Naive thymus-derived CD4-positive, alpha-beta T cell (primary cell): ENCODE measurements around the gene OXCT2. TPM values are rescaled to one million over a fixed set of nuclear protein-coding genes. Genes with fewer than 3 reads are reported as not detected.

Source experiments
- ATAC-seq: fragments of 150-1000 bp; cut with Tn5 transposase; 2 replicates; pipeline ENCODE4 v1.10.0; 2021; ENCODE audit warnings: mild to moderate bottlenecking, moderate library complexity
- CTCF ChIA-PET: fragments of 350-600 bp; sonication (Branson Sonifier 250); formaldehyde crosslinking; loops from one replicate; lab custom pipeline; 2021; ENCODE audit warnings: antibody characterized with exemption; lab: Charles Lee
- POLR2A ChIA-PET: fragments of 350-600 bp; sonication (Branson Sonifier 250); formaldehyde crosslinking; loops from one replicate; lab custom pipeline; 2021; ENCODE audit warnings: antibody characterized with exemption, inconsistent platforms; lab: Charles Lee
- DNase-seq, 9 donors: peaks; one replicate each; pipeline versions ENCODE4 v3.0.0 to v3.0.0-alpha.2; 2020 to 2022; ENCODE audit warnings: mixed read lengths in 1 of 9
- H3K27ac ChIP-seq: one replicate; pipeline ENCODE4 v1.7.0; 2013; ENCODE audit warnings: mild to moderate bottlenecking, low read depth, low read length, moderate library complexity
- H3K27me3 ChIP-seq, 2 donors: one replicate each; pipeline ENCODE4 v1.7.0; 2013; ENCODE audit warnings: low read length in 2 of 2, mild to moderate bottlenecking in 2 of 2, moderate library complexity in 2 of 2; ENCODE audit not compliant: control insufficient read depth in 2 of 2, insufficient read depth in 2 of 2
- H3K36me3 ChIP-seq, 3 experiments: 1 replicate in 2 of 3; 2 replicates in 1 of 3; pipeline ENCODE4 v1.7.0; 2013; ENCODE audit warnings: low read length in 3 of 3, mild to moderate bottlenecking in 3 of 3, moderate library complexity in 1 of 3; ENCODE audit not compliant: insufficient read depth in 3 of 3, control insufficient read depth in 2 of 3
- H3K4me1 ChIP-seq, 2 donors: one replicate each; pipeline ENCODE4 v1.7.0; 2013; ENCODE audit warnings: low read length in 2 of 2, mild to moderate bottlenecking in 2 of 2, moderate library complexity in 1 of 2; ENCODE audit not compliant: control insufficient read depth in 2 of 2, insufficient read depth in 2 of 2
- H3K4me3 ChIP-seq: 2 replicates; pipeline ENCODE4 v1.7.0; 2013; ENCODE audit warnings: mild to moderate bottlenecking, low read length
- H3K9me3 ChIP-seq, 3 experiments: 1 replicate in 2 of 3; 2 replicates in 1 of 3; pipeline ENCODE4 v1.7.0; 2013; ENCODE audit warnings: low read length in 3 of 3; ENCODE audit not compliant: control insufficient read depth in 2 of 3
- H3K27ac Mint-ChIP-seq, 9 donors: one replicate each; pipeline ENCODE4 v1.8.0; 2020 to 2022; ENCODE audit warnings: mixed read lengths in 9 of 9, mild to moderate bottlenecking in 8 of 9, moderate library complexity in 5 of 9, inconsistent platforms in 2 of 9
- H3K27me3 Mint-ChIP-seq, 5 donors: one replicate each; pipeline ENCODE4 v1.8.0; 2021 to 2022; ENCODE audit warnings: mixed read lengths in 5 of 5, mild to moderate bottlenecking in 1 of 5
- H3K36me3 Mint-ChIP-seq, 5 donors: one replicate each; pipeline ENCODE4 v1.8.0; 2020 to 2022; ENCODE audit warnings: mixed read lengths in 5 of 5, mild to moderate bottlenecking in 3 of 5, inconsistent platforms in 1 of 5
- H3K4me1 Mint-ChIP-seq, 7 donors: one replicate each; pipeline ENCODE4 v1.8.0; 2020 to 2022; ENCODE audit warnings: mixed read lengths in 7 of 7, mild to moderate bottlenecking in 3 of 7, inconsistent platforms in 1 of 7
- H3K4me3 Mint-ChIP-seq, 10 donors: one replicate each; pipeline ENCODE4 v1.8.0; 2020 to 2022; ENCODE audit warnings: mild to moderate bottlenecking in 10 of 10, mixed read lengths in 10 of 10, moderate library complexity in 6 of 10, inconsistent platforms in 2 of 10
- H3K9me3 Mint-ChIP-seq, 11 donors: one replicate each; pipeline ENCODE4 v1.8.0; 2020 to 2022; ENCODE audit warnings: mixed read lengths in 11 of 11, mild to moderate bottlenecking in 4 of 11, inconsistent platforms in 1 of 11, moderate library complexity in 1 of 11
- intact Hi-C, 2 donors: fragments of 100-400 bp; cut with micrococcal nuclease; formaldehyde crosslinking; loops; one replicate each; pipeline ENCODE4 v1.15.1; 2023
- polyA plus RNA-seq, 2 donors: library from polyadenylated mRNA; unstranded; fragments of 300-500 nt; fragmentation: Illumina TruSeq; gene quantifications; one replicate each; pipeline ENCODE4 v1.2.3, GENCODE V29; 2021
- total RNA-seq, 6 experiments: library from RNA in 5 of 6; stranded (reverse) in 5 of 6; gene quantifications; 1 replicate in 5 of 6; 2 replicates in 1 of 6; pipeline ENCODE4 v1.2.3 and lab custom pipeline; 2021 to 2026

Gene OXCT2
- total and polyA plus RNA-seq, 7 experiments from 2014 or later: 0.19 to 0.53 (median 0.26) TPM; not detected in 3

- peaks cover 23 to 73% (median 31%) of the 10 kb centered on the region in 5 donors for H3K36me3 Mint-ChIP-seq
- DNase-seq (no peak), ATAC-seq (no peak)
- Histone ChIP-seq H3K27ac (no peak overlapping the region), H3K36me3 (peaks cover 23 to 98% (median 45%) of the 10 kb centered on the region in 3 experiments), H3K27me3 (no peaks in the 10 kb centered on the region), H3K4me1 (no peaks in the 10 kb centered on the region), H3K4me3 (no peak overlapping the region), H3K9me3 (no peaks in the 10 kb centered on the region)
- H3K27ac Mint-ChIP-seq: no peak overlapping the region
- H3K27me3 Mint-ChIP-seq: no peaks in the 10 kb centered on the region
- POLR2A ChIA-PET: no interaction called here
- H3K4me1 Mint-ChIP-seq: peaks cover 0 to 11% (median 0%) of the 10 kb centered on the region in 7 donors
- CTCF ChIA-PET: no interaction called here
- H3K4me3 Mint-ChIP-seq: no peak overlapping the region
- intact Hi-C loops: no loop called here
- no peaks in the 10 kb centered on the region for H3K9me3 Mint-ChIP-seq
Measured at GRCh38 chr1:39754906-39755504, 16.1 kb downstream of the OXCT2 start.

- H3K27ac ChIP-seq: no peak overlapping the region
- H3K9me3 ChIP-seq: no peaks in the 10 kb centered on the region
- peaks cover 28 to 98% (median 48%) of the 10 kb centered on the region in 3 experiments for H3K36me3 ChIP-seq
- ChIA-PET POLR2A (interaction anchor here (2.1 kb wide), 1 partner anchor 15 kb away, joined by 5 read pairs; the partner anchor contains the start of gene PPIE), CTCF (no interaction called here)
- Mint-ChIP-seq H3K27ac (no peak overlapping the region), H3K9me3 (no peaks in the 10 kb centered on the region), H3K27me3 (no peaks in the 10 kb centered on the region), H3K4me1 (peaks cover 0 to 11% (median 0%) of the 10 kb centered on the region in 7 donors), H3K36me3 (peaks cover 26 to 75% (median 32%) of the 10 kb centered on the region in 5 donors), H3K4me3 (no peak overlapping the region)
- DNase-seq: no peak
- ATAC-seq: no peak
- intact Hi-C loops: no loop called here
- no peaks in the 10 kb centered on the region for H3K4me1 ChIP-seq
- H3K4me3 ChIP-seq: no peak overlapping the region
- H3K27me3 ChIP-seq: no peaks in the 10 kb centered on the region
Measured at GRCh38 chr1:39754026-39754570, 17.1 kb downstream of the OXCT2 start.

- no peaks in the 10 kb centered on the region for H3K27me3 ChIP-seq
- H3K9me3 ChIP-seq: no peaks in the 10 kb centered on the region
- ATAC-seq (no peak), DNase-seq (no peak)
- Mint-ChIP-seq H3K27ac (no peak overlapping the region), H3K4me3 (no peak overlapping the region), H3K4me1 (peaks cover 0 to 11% (median 0%) of the 10 kb centered on the region in 7 donors), H3K27me3 (no peaks in the 10 kb centered on the region), H3K36me3 (peaks cover 29 to 78% (median 30%) of the 10 kb centered on the region in 5 donors), H3K9me3 (no peaks in the 10 kb centered on the region)
- ChIA-PET POLR2A (interaction anchor here (2.1 kb wide), 1 partner anchor 14 kb away, joined by 5 read pairs; the partner anchor contains the start of gene PPIE), CTCF (no interaction called here)
- H3K27ac ChIP-seq: no peak overlapping the region
- no peaks in the 10 kb centered on the region for H3K4me1 ChIP-seq
- peaks cover 34 to 98% (median 51%) of the 10 kb centered on the region in 3 experiments for H3K36me3 ChIP-seq
- intact Hi-C loops: no loop called here
- H3K4me3 ChIP-seq: no peak overlapping the region
Measured at GRCh38 chr1:39753132-39754025, 17.8 kb downstream of the OXCT2 start.

GRCh38 chr1:39752703-39753102 is 18.4 kb downstream of the OXCT2 start:
- Histone ChIP-seq H3K4me1 (no peaks in the 10 kb centered on the region), H3K9me3 (no peaks in the 10 kb centered on the region), H3K4me3 (no peak overlapping the region), H3K36me3 (peaks cover 34 to 98% (median 51%) of the 10 kb centered on the region in 3 experiments), H3K27me3 (no peaks in the 10 kb centered on the region), H3K27ac (no peak overlapping the region)
- Mint-ChIP-seq H3K9me3 (no peaks in the 10 kb centered on the region), H3K27me3 (no peaks in the 10 kb centered on the region), H3K4me1 (peaks cover 0 to 11% (median 0%) of the 10 kb centered on the region in 7 donors), H3K27ac (no peak overlapping the region), H3K36me3 (peaks cover 28 to 80% (median 30%) of the 10 kb centered on the region in 5 donors), H3K4me3 (no peak overlapping the region)
- CTCF ChIA-PET: no interaction called here
- DNase-seq (no peak), ATAC-seq (no peak)
- POLR2A ChIA-PET: interaction anchor here (2.1 kb wide), 1 partner anchor 14 kb away, joined by 5 read pairs; the partner anchor contains the start of gene PPIE
- intact Hi-C loops: no loop called here

- no peaks in the 10 kb centered on the region for H3K4me1 ChIP-seq
- no peak overlapping the region for H3K4me3 ChIP-seq
- Mint-ChIP-seq H3K27ac (no peak overlapping the region), H3K4me1 (peaks cover 0 to 11% (median 5%) of the 10 kb centered on the region in 7 donors), H3K9me3 (no peaks in the 10 kb centered on the region), H3K27me3 (no peaks in the 10 kb centered on the region), H3K4me3 (no peak overlapping the region), H3K36me3 (peaks cover 26 to 77% (median 31%) of the 10 kb centered on the region in 5 donors)
- no peaks in the 10 kb centered on the region for H3K27me3 ChIP-seq
- POLR2A ChIA-PET: interaction anchor here (2.1 kb wide), 1 partner anchor 12 kb away, joined by 5 read pairs; the partner anchor contains the start of gene PPIE
- DNase-seq (no peak), ATAC-seq (no peak)
- CTCF ChIA-PET: interaction anchor here (0.6 kb wide), 1 partner anchor 453 kb away, joined by 3 read pairs; no protein-coding TSS in a partner anchor
- H3K9me3 ChIP-seq: no peaks in the 10 kb centered on the region
- intact Hi-C loops: no loop called here
- peaks cover 38 to 97% (median 50%) of the 10 kb centered on the region in 3 experiments for H3K36me3 ChIP-seq
- H3K27ac ChIP-seq: no peak overlapping the region
Measured at GRCh38 chr1:39751595-39751994, 19.6 kb downstream of the OXCT2 start.

GRCh38 chr1:39745016-39745670 is 26.0 kb downstream of the OXCT2 start:
- intact Hi-C loops: no loop called here
- Mint-ChIP-seq H3K36me3 (peaks cover 29 to 76% (median 43%) of the 10 kb centered on the region in 5 donors), H3K27me3 (no peaks in the 10 kb centered on the region), H3K4me3 (no peak overlapping the region), H3K4me1 (peaks cover 8 to 34% (median 20%) of the 10 kb centered on the region in 7 donors), H3K27ac (no peak overlapping the region), H3K9me3 (no peaks in the 10 kb centered on the region)
- no peak overlapping the region for H3K4me3 ChIP-seq
- no peaks in the 10 kb centered on the region for H3K9me3 ChIP-seq
- peaks cover 42 to 90% (median 51%) of the 10 kb centered on the region in 3 experiments for H3K36me3 ChIP-seq
- peaks cover 0 to 1% of the 10 kb centered on the region in 2 donors for H3K4me1 ChIP-seq
- no peaks in the 10 kb centered on the region for H3K27me3 ChIP-seq
- ATAC-seq (no peak), DNase-seq (no peak)
- no peak overlapping the region for H3K27ac ChIP-seq
- POLR2A ChIA-PET: no interaction called here
- CTCF ChIA-PET: no interaction called here
